ENCODE results near the gene PTPRN2.

The PTPRN2 gene

GRCh38 chr7:158268816-158269535 lies 318.6 kb downstream of the PTPRN2 start:
- H3K4me3 ChIP-seq (ENCODE audit: low read depth, low read length), result no peak overlapping the region
- no peak for TF ChIP-seq CTCF (IDR thresholded peaks at IDR 0.05; ENCODE audit: borderline replicate concordance, insufficient read depth, low read depth, low read length)

- TF ChIP-seq CTCF (IDR thresholded peaks at IDR 0.05; ENCODE audit: borderline replicate concordance, insufficient read depth, low read depth, low read length), result no peak
- H3K4me3 ChIP-seq (ENCODE audit: low read depth, low read length), result no peak overlapping the region
Observed at GRCh38 chr7:158267742-158268435, 319.7 kb downstream of the PTPRN2 start.

GRCh38 chr7:158266817-158267741 lies 320.5 kb downstream of the PTPRN2 start:
- no peak overlapping the region for H3K4me3 ChIP-seq (ENCODE audit: low read depth, low read length)
- no peak for TF ChIP-seq CTCF (IDR thresholded peaks at IDR 0.05; ENCODE audit: borderline replicate concordance, insufficient read depth, low read depth, low read length)

GRCh38 chr7:158266426-158266816 lies 321.2 kb downstream of the PTPRN2 start:
- TF ChIP-seq CTCF (IDR thresholded peaks at IDR 0.05; ENCODE audit: borderline replicate concordance, insufficient read depth, low read depth, low read length), result no peak
- no peak overlapping the region for H3K4me3 ChIP-seq (ENCODE audit: low read depth, low read length)

- TF ChIP-seq CTCF (IDR thresholded peaks at IDR 0.05; ENCODE audit: borderline replicate concordance, insufficient read depth, low read depth, low read length), result no peak
- H3K4me3 ChIP-seq (ENCODE audit: low read depth, low read length), result no peak overlapping the region
Observed at GRCh38 chr7:158265743-158266080, 321.9 kb downstream of the PTPRN2 start.

- TF ChIP-seq CTCF (IDR thresholded peaks at IDR 0.05; ENCODE audit: borderline replicate concordance, insufficient read depth, low read depth, low read length), result no peak
- H3K4me3 ChIP-seq (ENCODE audit: low read depth, low read length), result no peak overlapping the region
Observed at GRCh38 chr7:158264881-158265742, 322.5 kb downstream of the PTPRN2 start.
